K562 (cell line): Measurements from ENCODE around the gene MAP4K1. TPM values are rescaled to one million over a fixed set of nuclear protein-coding genes. Genes with fewer than 3 reads are reported as not detected.

Experiments used
- CEBPB ChIP-seq: fragments of 450-650 bp; IDR thresholded peaks from 2 replicates; pipeline ENCODE4 v1.6.1; 2016; ENCODE audit warnings: missing genetic modification characterization, missing compliant biosample characterization
- CTBP1 ChIP-seq: fragments of 450-650 bp; IDR thresholded peaks from 2 replicates; pipeline ENCODE4 v1.6.1; 2016; ENCODE audit warnings: borderline replicate concordance
- DACH1 ChIP-seq: fragments of 450-650 bp; IDR thresholded peaks from 2 replicates; pipeline ENCODE4 v1.6.1; 2018; ENCODE audit not compliant: partially characterized antibody
- ETV6 ChIP-seq, 3 experiments: fragments of 150-350 bp in 1 of 3; sonication (generic) in 1 of 3; formaldehyde crosslinking in 1 of 3; IDR thresholded peaks; 2 replicates each; pipeline versions ENCODE4 v1.6.1 to v1.8.0; 2014 to 2022; ENCODE audit warnings: borderline replicate concordance in 2 of 3, low read depth in 2 of 3, antibody characterized with exemption in 1 of 3, low read length in 1 of 3, mild to moderate bottlenecking in 1 of 3, missing genetic modification reagents in 1 of 3
- HDAC2 ChIP-seq: fragments of 450-650 bp; IDR thresholded peaks from 2 replicates; pipeline ENCODE4 v1.6.1; 2016; ENCODE audit warnings: mild to moderate bottlenecking
- MCM5 ChIP-seq: fragments of 450-650 bp; IDR thresholded peaks from 2 replicates; pipeline ENCODE4 v1.6.1; 2016; ENCODE audit warnings: low read depth
- POLR3A ChIP-seq: IDR thresholded peaks from 2 replicates; pipeline ENCODE4 v1.6.1; 2011; ENCODE audit warnings: borderline replicate concordance, mild to moderate bottlenecking, moderate library complexity; ENCODE audit not compliant: insufficient read length, insufficient read depth; ENCODE audit errors: extremely low read depth
- PPARD ChIP-seq: fragments of 250-450 bp; sonication (Bioruptor Pico); IDR thresholded peaks from 2 replicates; pipeline ENCODE4 v1.8.0; 2022; ENCODE audit warnings: inconsistent platforms, mild to moderate bottlenecking, moderate library complexity
- SMARCE1 ChIP-seq: fragments of 450-650 bp; IDR thresholded peaks from 2 replicates; pipeline ENCODE4 v1.7.1; 2016; ENCODE audit warnings: mild to moderate bottlenecking
- ZSCAN32 ChIP-seq: fragments of 450-650 bp; formaldehyde crosslinking; IDR thresholded peaks from 2 replicates; pipeline ENCODE4 v1.4.0; 2020; ENCODE audit warnings: mild to moderate bottlenecking, moderate library complexity
- polyA plus RNA-seq, 8 experiments: library from polyadenylated mRNA; depleted of rRNA in 4 of 8; stranded (reverse) in 5 of 8; unstranded in 3 of 8; fragments of >200 nt; fragmentation: Nextera tagmentation in 2 of 8; fragmentation: Illumina TruSeq in 1 of 8; extraction: Ambion mirVana in 2 of 8; extraction: Trizol in 1 of 8; gene quantifications; 2 replicates each; pipeline versions ENCODE4 v1.2.1 to v1.2.3, GENCODE V29; 2011 to 2014; ENCODE audit warnings: inconsistent platforms in 1 of 8, missing spikeins in 1 of 8
- total RNA-seq, 7 experiments: library from RNA; depleted of rRNA in 6 of 7; stranded (reverse); fragments of >200 nt in 6 of 7; fragmentation: Illumina TruSeq in 2 of 7; extraction: Trizol in 2 of 7; gene quantifications; 2 replicates each; pipeline versions ENCODE4 v1.2.1 to v1.2.3, GENCODE V29; 2011 to 2021; ENCODE audit warnings: low replicate concordance in 1 of 7
- TF ChIP-seq, protein P1 (sequence below): fragments of 450-650 bp; IDR thresholded peaks from 2 replicates; pipeline ENCODE4 v1.6.1; 2017; ENCODE audit warnings: antibody characterized with exemption, mild to moderate bottlenecking
- TF ChIP-seq, protein P2 (sequence below): fragments of 250-450 bp; sonication (Bioruptor Pico); IDR thresholded peaks from 2 replicates; pipeline ENCODE4 v1.5.0; 2021
- TF ChIP-seq, protein P3 (sequence below): fragments of 150-350 bp; conservative IDR thresholded peaks from 2 replicates; pipeline ENCODE4 v1.6.1; 2014; ENCODE audit warnings: low read length
- TF ChIP-seq, protein P4 (sequence below): fragments of 450-650 bp; conservative IDR thresholded peaks from 2 replicates; pipeline ENCODE4 v1.6.1; 2016; ENCODE audit warnings: missing genetic modification characterization, low read depth, mild to moderate bottlenecking, control low read depth, missing compliant biosample characterization

Gene MAP4K1
- total and polyA plus RNA-seq, 9 of the 15 experiments (the other 6 are each of a cell fraction or from before 2014, with no cell fraction given) = 0.14 to 3.2 (median 0.73) TPM; not detected in 1

DNA sequence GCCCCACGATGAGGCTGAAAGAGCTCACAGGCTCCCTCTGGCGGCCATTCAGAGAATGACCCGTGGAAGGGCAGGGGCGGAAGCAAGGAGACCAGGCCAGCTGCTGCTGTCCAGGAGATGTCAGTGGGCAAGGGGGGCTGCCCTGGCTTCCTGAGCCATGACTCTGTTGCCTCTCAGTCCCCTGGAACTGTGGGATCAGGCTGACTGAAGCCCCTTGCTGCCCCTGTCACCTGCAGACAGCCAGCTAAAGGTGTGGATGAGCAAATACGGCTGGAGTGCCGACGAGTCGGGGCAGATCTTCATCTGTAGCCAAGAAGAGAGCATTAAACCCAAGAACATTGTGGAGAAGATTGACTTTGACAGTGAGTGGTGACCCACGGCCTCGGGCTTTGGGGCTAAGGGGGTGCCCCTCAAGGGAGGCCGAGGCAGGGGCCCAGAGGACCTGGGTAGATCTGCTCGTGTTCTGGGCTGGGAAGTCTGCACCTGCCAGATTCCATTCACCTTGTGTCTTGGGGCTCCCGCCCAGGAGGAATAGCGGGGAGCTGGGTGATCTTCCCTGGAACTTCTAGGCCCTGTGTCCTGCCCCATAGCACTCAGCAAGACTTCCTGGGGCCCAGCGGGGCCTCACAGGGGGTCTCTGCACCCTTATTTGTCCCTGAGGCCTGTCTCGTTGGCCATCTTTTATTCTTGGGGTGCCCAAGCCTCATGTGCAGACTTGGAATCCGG is 17.2 kb upstream of the MAP4K1 start (continued):
- TF ChIP-seq PPARD (CRISPR knock-in tag) (no peak), ZSCAN32 (CRISPR knock-in tag) (no peak), ETV6 (IDR thresholded peaks at IDR 0.05; ENCODE audit: borderline replicate concordance in 1 of 2, low read depth in 2 of 2, low read length in 1 of 2) (no peak), ETV6 (CRISPR knock-in tag; IDR thresholded peaks at IDR 0.05; ENCODE audit: borderline replicate concordance) (no peak), MCM5 (no peak), CTBP1 (peak; percentile 19; the same call in 1 of the 2 replicates), CEBPB (peak; percentile 62; the same call in 1 of the 2 replicates), DACH1 (no peak), HDAC2 (no peak), SMARCE1 (no peak), POLR3A (no peak)
- TF ChIP-seq, protein P1, sequence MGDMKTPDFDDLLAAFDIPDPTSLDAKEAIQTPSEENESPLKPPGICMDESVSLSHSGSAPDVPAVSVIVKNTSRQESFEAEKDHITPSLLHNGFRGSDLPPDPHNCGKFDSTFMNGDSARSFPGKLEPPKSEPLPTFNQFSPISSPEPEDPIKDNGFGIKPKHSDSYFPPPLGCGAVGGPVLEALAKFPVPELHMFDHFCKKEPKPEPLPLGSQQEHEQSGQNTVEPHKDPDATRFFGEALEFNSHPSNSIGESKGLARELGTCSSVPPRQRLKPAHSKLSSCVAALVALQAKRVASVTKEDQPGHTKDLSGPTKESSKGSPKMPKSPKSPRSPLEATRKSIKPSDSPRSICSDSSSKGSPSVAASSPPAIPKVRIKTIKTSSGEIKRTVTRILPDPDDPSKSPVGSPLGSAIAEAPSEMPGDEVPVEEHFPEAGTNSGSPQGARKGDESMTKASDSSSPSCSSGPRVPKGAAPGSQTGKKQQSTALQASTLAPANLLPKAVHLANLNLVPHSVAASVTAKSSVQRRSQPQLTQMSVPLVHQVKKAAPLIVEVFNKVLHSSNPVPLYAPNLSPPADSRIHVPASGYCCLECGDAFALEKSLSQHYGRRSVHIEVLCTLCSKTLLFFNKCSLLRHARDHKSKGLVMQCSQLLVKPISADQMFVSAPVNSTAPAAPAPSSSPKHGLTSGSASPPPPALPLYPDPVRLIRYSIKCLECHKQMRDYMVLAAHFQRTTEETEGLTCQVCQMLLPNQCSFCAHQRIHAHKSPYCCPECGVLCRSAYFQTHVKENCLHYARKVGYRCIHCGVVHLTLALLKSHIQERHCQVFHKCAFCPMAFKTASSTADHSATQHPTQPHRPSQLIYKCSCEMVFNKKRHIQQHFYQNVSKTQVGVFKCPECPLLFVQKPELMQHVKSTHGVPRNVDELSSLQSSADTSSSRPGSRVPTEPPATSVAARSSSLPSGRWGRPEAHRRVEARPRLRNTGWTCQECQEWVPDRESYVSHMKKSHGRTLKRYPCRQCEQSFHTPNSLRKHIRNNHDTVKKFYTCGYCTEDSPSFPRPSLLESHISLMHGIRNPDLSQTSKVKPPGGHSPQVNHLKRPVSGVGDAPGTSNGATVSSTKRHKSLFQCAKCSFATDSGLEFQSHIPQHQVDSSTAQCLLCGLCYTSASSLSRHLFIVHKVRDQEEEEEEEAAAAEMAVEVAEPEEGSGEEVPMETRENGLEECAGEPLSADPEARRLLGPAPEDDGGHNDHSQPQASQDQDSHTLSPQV = no peak
- TF ChIP-seq, protein P2, sequence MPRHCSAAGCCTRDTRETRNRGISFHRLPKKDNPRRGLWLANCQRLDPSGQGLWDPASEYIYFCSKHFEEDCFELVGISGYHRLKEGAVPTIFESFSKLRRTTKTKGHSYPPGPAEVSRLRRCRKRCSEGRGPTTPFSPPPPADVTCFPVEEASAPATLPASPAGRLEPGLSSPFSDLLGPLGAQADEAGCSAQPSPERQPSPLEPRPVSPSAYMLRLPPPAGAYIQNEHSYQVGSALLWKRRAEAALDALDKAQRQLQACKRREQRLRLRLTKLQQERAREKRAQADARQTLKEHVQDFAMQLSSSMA (CRISPR knock-in tag) = no peak
- TF ChIP-seq, protein P3, sequence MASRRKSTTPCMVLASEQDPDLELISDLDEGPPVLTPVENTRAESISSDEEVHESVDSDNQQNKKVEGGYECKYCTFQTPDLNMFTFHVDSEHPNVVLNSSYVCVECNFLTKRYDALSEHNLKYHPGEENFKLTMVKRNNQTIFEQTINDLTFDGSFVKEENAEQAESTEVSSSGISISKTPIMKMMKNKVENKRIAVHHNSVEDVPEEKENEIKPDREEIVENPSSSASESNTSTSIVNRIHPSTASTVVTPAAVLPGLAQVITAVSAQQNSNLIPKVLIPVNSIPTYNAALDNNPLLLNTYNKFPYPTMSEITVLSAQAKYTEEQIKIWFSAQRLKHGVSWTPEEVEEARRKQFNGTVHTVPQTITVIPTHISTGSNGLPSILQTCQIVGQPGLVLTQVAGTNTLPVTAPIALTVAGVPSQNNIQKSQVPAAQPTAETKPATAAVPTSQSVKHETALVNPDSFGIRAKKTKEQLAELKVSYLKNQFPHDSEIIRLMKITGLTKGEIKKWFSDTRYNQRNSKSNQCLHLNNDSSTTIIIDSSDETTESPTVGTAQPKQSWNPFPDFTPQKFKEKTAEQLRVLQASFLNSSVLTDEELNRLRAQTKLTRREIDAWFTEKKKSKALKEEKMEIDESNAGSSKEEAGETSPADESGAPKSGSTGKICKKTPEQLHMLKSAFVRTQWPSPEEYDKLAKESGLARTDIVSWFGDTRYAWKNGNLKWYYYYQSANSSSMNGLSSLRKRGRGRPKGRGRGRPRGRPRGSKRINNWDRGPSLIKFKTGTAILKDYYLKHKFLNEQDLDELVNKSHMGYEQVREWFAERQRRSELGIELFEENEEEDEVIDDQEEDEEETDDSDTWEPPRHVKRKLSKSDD = no peak
- TF ChIP-seq, protein P4, sequence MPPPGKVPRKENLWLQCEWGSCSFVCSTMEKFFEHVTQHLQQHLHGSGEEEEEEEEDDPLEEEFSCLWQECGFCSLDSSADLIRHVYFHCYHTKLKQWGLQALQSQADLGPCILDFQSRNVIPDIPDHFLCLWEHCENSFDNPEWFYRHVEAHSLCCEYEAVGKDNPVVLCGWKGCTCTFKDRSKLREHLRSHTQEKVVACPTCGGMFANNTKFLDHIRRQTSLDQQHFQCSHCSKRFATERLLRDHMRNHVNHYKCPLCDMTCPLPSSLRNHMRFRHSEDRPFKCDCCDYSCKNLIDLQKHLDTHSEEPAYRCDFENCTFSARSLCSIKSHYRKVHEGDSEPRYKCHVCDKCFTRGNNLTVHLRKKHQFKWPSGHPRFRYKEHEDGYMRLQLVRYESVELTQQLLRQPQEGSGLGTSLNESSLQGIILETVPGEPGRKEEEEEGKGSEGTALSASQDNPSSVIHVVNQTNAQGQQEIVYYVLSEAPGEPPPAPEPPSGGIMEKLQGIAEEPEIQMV (tag) = no peak
